Ovary (tissue), 3 donors: ENCODE results near the gene GRID2.

Experiments used
- EP300 ChIP-seq: sonication (generic); formaldehyde crosslinking; IDR thresholded peaks from one replicate; pipeline ENCODE4 v1.6.1; 2017; ENCODE audit warnings: antibody characterized with exemption
- POLR2A ChIP-seq: fragments of 450-650 bp; IDR thresholded peaks from one replicate; pipeline ENCODE4 v1.6.1; 2017; ENCODE audit warnings: antibody characterized with exemption, mild to moderate bottlenecking, moderate library complexity
- TF ChIP-seq, protein P1 (sequence below), 3 donors: fragments of 450-650 bp in 2 of 3; fragments of 200-600 bp in 1 of 3; IDR thresholded peaks; one replicate each; pipeline versions ENCODE4 v1.5.1 to v1.8.0; 2016 to 2022; ENCODE audit warnings: antibody characterized with exemption in 3 of 3, mild to moderate bottlenecking in 1 of 3
- donor health status: DM: no; HTN: no; CAD: no.

GRCh38 chr4:92634882-92635281 lies 331.1 kb downstream of the GRID2 start:
- TF ChIP-seq, protein P1, sequence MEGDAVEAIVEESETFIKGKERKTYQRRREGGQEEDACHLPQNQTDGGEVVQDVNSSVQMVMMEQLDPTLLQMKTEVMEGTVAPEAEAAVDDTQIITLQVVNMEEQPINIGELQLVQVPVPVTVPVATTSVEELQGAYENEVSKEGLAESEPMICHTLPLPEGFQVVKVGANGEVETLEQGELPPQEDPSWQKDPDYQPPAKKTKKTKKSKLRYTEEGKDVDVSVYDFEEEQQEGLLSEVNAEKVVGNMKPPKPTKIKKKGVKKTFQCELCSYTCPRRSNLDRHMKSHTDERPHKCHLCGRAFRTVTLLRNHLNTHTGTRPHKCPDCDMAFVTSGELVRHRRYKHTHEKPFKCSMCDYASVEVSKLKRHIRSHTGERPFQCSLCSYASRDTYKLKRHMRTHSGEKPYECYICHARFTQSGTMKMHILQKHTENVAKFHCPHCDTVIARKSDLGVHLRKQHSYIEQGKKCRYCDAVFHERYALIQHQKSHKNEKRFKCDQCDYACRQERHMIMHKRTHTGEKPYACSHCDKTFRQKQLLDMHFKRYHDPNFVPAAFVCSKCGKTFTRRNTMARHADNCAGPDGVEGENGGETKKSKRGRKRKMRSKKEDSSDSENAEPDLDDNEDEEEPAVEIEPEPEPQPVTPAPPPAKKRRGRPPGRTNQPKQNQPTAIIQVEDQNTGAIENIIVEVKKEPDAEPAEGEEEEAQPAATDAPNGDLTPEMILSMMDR (IDR thresholded peaks at IDR 0.05), result no peak
- TF ChIP-seq POLR2A, result no peak
- TF ChIP-seq EP300, result no peak
